PC-3 (cell line): ENCODE data around the gene SYNJ1. TPM values are rescaled to one million over a fixed set of nuclear protein-coding genes. Genes with fewer than 3 reads are reported as not detected.

Experiments
- ATAC-seq: fragments of 200-7000 bp; cut with Tn5 transposase; 2 replicates; pipeline ENCODE4 v1.9.1; 2020; ENCODE audit warnings: mild to moderate bottlenecking, moderate library complexity
- BruUV-seq: library from RNA; stranded (reverse); fragments of 400-500 nt; replicated peaks from 2 replicates; lab custom pipeline; 2021; lab: Mats Ljungman, UMichigan
- CTCF ChIA-PET: fragments of 300-600 bp; sonication (Branson Sonifier 250); formaldehyde crosslinking; loops from one replicate; lab custom pipeline; 2022; ENCODE audit warnings: antibody characterized with exemption; lab: Charles Lee
- POLR2A ChIA-PET: fragments of 300-600 bp; sonication (Branson Sonifier 250); formaldehyde crosslinking; loops from one replicate; lab custom pipeline; 2022; ENCODE audit warnings: antibody characterized with exemption; ENCODE audit not compliant: unreplicated experiment; lab: Charles Lee
- DNase-seq: peaks from one replicate; pipeline ENCODE4 v3.0.0-alpha.2; 2015
- H2AFZ ChIP-seq: fragments of 300-600 bp; sonication (generic); 2 replicates; pipeline ENCODE4 v1.6.0; 2016; ENCODE audit warnings: antibody characterized with exemption, low read length
- H3F3A ChIP-seq: fragments of 300-600 bp; sonication (generic); one replicate; pipeline ENCODE4 v1.6.0; 2017; ENCODE audit warnings: antibody characterized with exemption, low read length, control low read depth, mild to moderate bottlenecking; ENCODE audit not compliant: unreplicated experiment
- H3K27ac ChIP-seq: fragments of 300-600 bp; sonication (generic); 2 replicates; pipeline ENCODE4 v1.5.1; 2016; ENCODE audit warnings: mild to moderate bottlenecking, low read length
- H3K27me3 ChIP-seq: fragments of 300-600 bp; sonication (generic); 2 replicates; pipeline ENCODE4 v1.6.1; 2016; ENCODE audit warnings: low read length, mixed read lengths
- H3K36me3 ChIP-seq: fragments of 300-600 bp; sonication (generic); 2 replicates; pipeline ENCODE4 v1.6.1; 2016; ENCODE audit warnings: low read depth, mixed run types, low read length, mixed read lengths
- H3K4me1 ChIP-seq: fragments of 300-600 bp; sonication (generic); 2 replicates; pipeline ENCODE4 v1.5.1; 2016; ENCODE audit warnings: low read length; ENCODE audit not compliant: insufficient read depth
- H3K4me2 ChIP-seq: fragments of 300-600 bp; sonication (generic); 2 replicates; pipeline ENCODE4 v1.6.0; 2016; ENCODE audit warnings: low read length
- H3K4me3 ChIP-seq: fragments of 300-600 bp; sonication (generic); 2 replicates; pipeline ENCODE4 v1.5.1; 2016; ENCODE audit warnings: mild to moderate bottlenecking, low read length, mixed read lengths
- H3K79me2 ChIP-seq: fragments of 300-600 bp; sonication (generic); 2 replicates; pipeline ENCODE4 v1.6.1; 2017; ENCODE audit warnings: low read length, mixed read lengths
- H3K9ac ChIP-seq: fragments of 300-600 bp; sonication (generic); 2 replicates; pipeline ENCODE4 v1.6.0; 2016; ENCODE audit warnings: mild to moderate bottlenecking, low read length
- H3K9me2 ChIP-seq: fragments of 300-600 bp; sonication (generic); replicated peaks from 2 replicates; pipeline ENCODE4 v1.6.1; 2016; ENCODE audit warnings: mixed run types, low read length, mixed read lengths
- H3K9me3 ChIP-seq: fragments of 300-600 bp; sonication (generic); 2 replicates; pipeline ENCODE4 v1.6.1; 2016; ENCODE audit warnings: low read length, mixed read lengths
- H4K20me1 ChIP-seq: fragments of 300-600 bp; sonication (generic); 2 replicates; pipeline ENCODE4 v1.6.1; 2016; ENCODE audit warnings: low read length, mixed read lengths
- CTCF ChIP-seq: fragments of 300-600 bp; sonication (generic); conservative IDR thresholded peaks from 2 replicates; pipeline ENCODE4 v1.5.1; 2017; ENCODE audit warnings: antibody characterized with exemption, low read depth, mild to moderate bottlenecking, low read length
- EZH2 ChIP-seq: fragments of 300-600 bp; sonication (generic); IDR thresholded peaks from one replicate; pipeline ENCODE4 v1.6.1; 2017; ENCODE audit warnings: antibody characterized with exemption, mild to moderate bottlenecking, low read length; ENCODE audit not compliant: unreplicated experiment
- EZH2phosphoT487 ChIP-seq: fragments of 300-600 bp; sonication (generic); IDR thresholded peaks from 2 replicates; pipeline ENCODE4 v1.6.1; 2018; ENCODE audit warnings: mild to moderate bottlenecking, antibody characterized with exemption, low read length, borderline replicate concordance
- intact Hi-C: fragments of 100-400 bp; cut with micrococcal nuclease; formaldehyde crosslinking; loops from 2 replicates; pipeline ENCODE4 v1.9.0; 2023
- total RNA-seq: library from RNA; depleted of rRNA; stranded (reverse); fragments of >200 nt; gene quantifications from 2 replicates; pipeline ENCODE4 v1.2.3, GENCODE V29; 2014

SYNJ1 gene
- total RNA-seq, 1 experiment from 2014 or later, result 7.0 TPM

- Histone ChIP-seq H3K27ac (no peak within 1 kb of the TSS), H3K9me2 (no peaks in the 10 kb centered on the region), H3F3A (no peaks in the 10 kb centered on the region), H2AFZ (no peak within 1 kb of the TSS), H4K20me1 (no peaks in the 10 kb centered on the region), H3K79me2 (no peaks in the 10 kb centered on the region), H3K4me3 (no peak within 1 kb of the TSS), H3K9ac (no peak within 1 kb of the TSS), H3K4me1 (no peaks in the 10 kb centered on the region), H3K9me3 (no peaks in the 10 kb centered on the region), H3K36me3 (no peaks in the 10 kb centered on the region), H3K4me2 (no peak within 1 kb of the TSS), H3K27me3 (no peaks in the 10 kb centered on the region)
- POLR2A ChIA-PET, result no interaction called here
- no peak for TF ChIP-seq EZH2phosphoT487
- DNase-seq (no peak), ATAC-seq (no peak)
- intact Hi-C loops, result no loop called here
- CTCF ChIA-PET, result no interaction called here
- no TSS peak for BruUV-seq
Measured at GRCh38 chr21:32585042-32585710, 142.6 kb downstream of the SYNJ1 start, which contains the start of gene TCP10L. TCP10L (minus strand) TSS chr21:32585523; CDS start chr21:32584304, 1,219 bp downstream.

GRCh38 chr21:32584472-32584871 is 143.3 kb downstream of the SYNJ1 start:
- ChIA-PET POLR2A (no interaction called here), CTCF (no interaction called here)
- no peak overlapping the region for H3K27ac ChIP-seq
- H3K27me3 ChIP-seq, result no peaks in the 10 kb centered on the region
- no peaks in the 10 kb centered on the region for H3K79me2 ChIP-seq
- no peak overlapping the region for H2AFZ ChIP-seq
- no peak overlapping the region for H3K9ac ChIP-seq
- intact Hi-C loops, result no loop called here
- DNase-seq (no peak), ATAC-seq (no peak)
- no peaks in the 10 kb centered on the region for H3K36me3 ChIP-seq
- no peaks in the 10 kb centered on the region for H3F3A ChIP-seq
- no peaks in the 10 kb centered on the region for H3K9me2 ChIP-seq
- H3K9me3 ChIP-seq, result no peaks in the 10 kb centered on the region
- no peaks in the 10 kb centered on the region for H3K4me1 ChIP-seq
- TF ChIP-seq EZH2phosphoT487 (no peak), EZH2 (no peak), CTCF (no peak)
- H3K4me3 ChIP-seq, result no peak overlapping the region
- BruUV-seq, result no TSS peak
- H4K20me1 ChIP-seq, result no peaks in the 10 kb centered on the region
- no peak overlapping the region for H3K4me2 ChIP-seq

GRCh38 chr21:32581732-32582131 is 146.1 kb downstream of the SYNJ1 start:
- Histone ChIP-seq H2AFZ (no peak overlapping the region), H3K9ac (no peak overlapping the region), H4K20me1 (no peaks in the 10 kb centered on the region), H3K36me3 (no peaks in the 10 kb centered on the region), H3K27ac (no peak overlapping the region), H3K27me3 (no peaks in the 10 kb centered on the region), H3K9me2 (no peaks in the 10 kb centered on the region), H3K4me2 (no peak overlapping the region), H3K4me1 (no peaks in the 10 kb centered on the region), H3K9me3 (no peaks in the 10 kb centered on the region), H3F3A (no peaks in the 10 kb centered on the region), H3K4me3 (no peak overlapping the region), H3K79me2 (no peaks in the 10 kb centered on the region)
- intact Hi-C loops, result no loop called here
- BruUV-seq, result no TSS peak
- TF ChIP-seq EZH2phosphoT487 (no peak), EZH2 (no peak), CTCF (no peak)
- ATAC-seq (no peak), DNase-seq (no peak)
- ChIA-PET POLR2A (no interaction called here), CTCF (interaction anchor here (0.7 kb wide), 1 partner anchor 19 kb away, joined by 4 read pairs; no protein-coding TSS in a partner anchor)
